GM23248 (cell line): Measurements from ENCODE around the gene CAPNS2.

ENCODE experiments used
- EZH2 ChIP-seq: fragments of 200-600 bp; sonication (generic); IDR thresholded peaks from 2 replicates; pipeline ENCODE4 v1.6.1; 2018; ENCODE audit warnings: antibody characterized with exemption, mild to moderate bottlenecking; ENCODE audit not compliant: insufficient read depth, poor library complexity, severe bottlenecking
- EZH2phosphoT487 ChIP-seq: fragments of 200-600 bp; sonication (generic); IDR thresholded peaks from 2 replicates; pipeline ENCODE4 v1.6.1; 2018; ENCODE audit warnings: antibody characterized with exemption, moderate library complexity, mild to moderate bottlenecking, low read depth; ENCODE audit not compliant: insufficient read depth

DNA sequence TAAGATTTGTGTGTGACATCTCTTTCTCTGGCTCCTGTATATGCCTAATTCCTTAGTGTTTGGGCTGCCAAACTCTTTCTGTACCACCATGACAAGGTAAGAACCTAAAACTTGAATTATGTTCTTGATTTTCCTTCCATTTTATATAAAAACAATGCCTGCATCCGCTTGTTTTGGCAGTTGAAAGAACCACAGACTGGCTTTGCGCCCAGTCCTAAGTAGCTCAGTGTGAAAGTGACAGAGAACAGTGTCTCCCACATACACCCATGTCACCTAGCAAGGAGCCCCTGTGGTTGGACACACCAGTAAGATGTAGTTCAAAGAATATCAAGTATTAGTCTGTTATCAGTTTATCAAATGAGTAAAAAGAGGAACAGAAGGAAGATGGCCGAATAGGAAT is 48.6 kb downstream of the CAPNS2 start:
- TF ChIP-seq EZH2 (no peak), EZH2phosphoT487 (no peak)
